ENCODE data around the gene HBS1L.

HBS1L gene

DNA sequence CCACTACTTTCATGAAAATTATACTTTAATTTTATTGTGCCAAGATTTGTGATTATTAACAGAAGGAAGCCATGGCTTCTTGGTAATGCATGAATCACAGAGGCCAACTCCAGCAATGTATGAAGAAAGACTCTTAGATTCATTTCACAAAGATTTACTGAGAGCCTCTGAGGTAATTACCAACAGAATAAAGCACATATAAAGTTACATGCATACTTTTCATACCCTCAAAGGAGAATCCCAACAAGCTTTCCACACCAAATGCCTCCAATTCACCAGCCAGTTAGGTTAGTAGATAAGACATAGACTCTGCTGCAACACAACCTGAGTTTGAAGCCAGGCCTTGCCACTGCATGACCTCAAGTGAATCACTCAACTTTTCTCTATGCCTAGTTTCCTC lies 41.9 kb downstream of the HBS1L start:
- TF ChIP-seq, protein P1, sequence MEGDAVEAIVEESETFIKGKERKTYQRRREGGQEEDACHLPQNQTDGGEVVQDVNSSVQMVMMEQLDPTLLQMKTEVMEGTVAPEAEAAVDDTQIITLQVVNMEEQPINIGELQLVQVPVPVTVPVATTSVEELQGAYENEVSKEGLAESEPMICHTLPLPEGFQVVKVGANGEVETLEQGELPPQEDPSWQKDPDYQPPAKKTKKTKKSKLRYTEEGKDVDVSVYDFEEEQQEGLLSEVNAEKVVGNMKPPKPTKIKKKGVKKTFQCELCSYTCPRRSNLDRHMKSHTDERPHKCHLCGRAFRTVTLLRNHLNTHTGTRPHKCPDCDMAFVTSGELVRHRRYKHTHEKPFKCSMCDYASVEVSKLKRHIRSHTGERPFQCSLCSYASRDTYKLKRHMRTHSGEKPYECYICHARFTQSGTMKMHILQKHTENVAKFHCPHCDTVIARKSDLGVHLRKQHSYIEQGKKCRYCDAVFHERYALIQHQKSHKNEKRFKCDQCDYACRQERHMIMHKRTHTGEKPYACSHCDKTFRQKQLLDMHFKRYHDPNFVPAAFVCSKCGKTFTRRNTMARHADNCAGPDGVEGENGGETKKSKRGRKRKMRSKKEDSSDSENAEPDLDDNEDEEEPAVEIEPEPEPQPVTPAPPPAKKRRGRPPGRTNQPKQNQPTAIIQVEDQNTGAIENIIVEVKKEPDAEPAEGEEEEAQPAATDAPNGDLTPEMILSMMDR (IDR thresholded peaks at IDR 0.05; ENCODE audit: extremely low read depth, missing control alignments) = no peak
- DNase-seq (ENCODE audit: low spot score) = no peak

DNA sequence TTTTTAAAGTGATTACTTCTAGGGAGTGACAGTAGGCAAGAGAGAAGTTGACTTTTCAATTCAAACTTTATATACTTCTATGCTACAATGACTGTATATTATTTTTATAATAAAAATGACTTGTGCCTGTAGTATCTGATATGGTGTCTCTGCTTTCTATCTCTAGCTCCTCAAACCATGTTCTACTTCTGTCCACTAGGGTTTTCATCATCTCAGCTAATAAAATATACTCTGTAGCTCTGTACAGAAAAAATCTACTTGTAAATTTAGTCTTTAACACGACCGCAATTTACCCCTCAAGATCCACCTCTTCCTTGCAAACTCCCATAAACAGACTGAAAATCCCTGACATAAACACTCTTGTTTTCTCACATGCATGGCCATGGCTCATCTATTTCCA lies 42.3 kb downstream of the HBS1L start:
- TF ChIP-seq, protein P1 (IDR thresholded peaks at IDR 0.05; ENCODE audit: extremely low read depth, missing control alignments) = no peak

GRCh38 chr6:135008941-135009290 lies 45.7 kb downstream of the HBS1L start:
- no peak for DNase-seq (ENCODE audit: low spot score)
- TF ChIP-seq, protein P1 (IDR thresholded peaks at IDR 0.05; ENCODE audit: extremely low read depth, missing control alignments) = no peak

More for the DNA sequence above, 42.3 kb downstream of the HBS1L start:
- no peak for DNase-seq (ENCODE audit: low spot score)

- DNase-seq (ENCODE audit: low spot score) = peak; percentile 17
- TF ChIP-seq, protein P1 (IDR thresholded peaks at IDR 0.05; ENCODE audit: extremely low read depth, missing control alignments) = no peak
Measured at GRCh38 chr6:135008072-135008940, 46.3 kb downstream of the HBS1L start.

DNA sequence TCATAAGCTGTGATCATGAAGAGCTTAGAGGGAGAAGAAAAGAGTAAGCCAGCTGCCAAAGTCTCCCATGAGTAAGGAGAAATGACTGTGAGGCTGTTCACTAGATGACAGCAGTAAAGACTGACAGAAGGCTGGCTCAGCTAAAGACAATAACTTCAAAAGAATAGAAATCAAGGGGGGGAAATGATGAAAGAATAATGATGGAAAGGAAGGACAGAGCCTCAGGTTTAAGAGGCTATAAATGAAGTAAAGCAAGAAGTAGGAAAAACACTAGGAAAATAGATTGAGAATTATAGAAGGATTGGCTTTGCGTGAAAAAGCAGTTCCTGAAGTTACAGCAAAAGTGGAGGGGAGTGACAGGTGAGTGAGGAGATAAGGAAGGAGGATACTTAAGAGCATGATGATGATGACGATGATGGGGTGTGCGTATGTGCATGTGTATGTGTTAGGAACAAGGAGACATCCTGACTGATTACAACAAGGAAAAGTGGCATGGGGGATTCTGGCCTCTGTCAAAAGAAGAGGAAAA lies 48.2 kb downstream of the HBS1L start:
- TF ChIP-seq, protein P1 (IDR thresholded peaks at IDR 0.05; ENCODE audit: extremely low read depth, missing control alignments) = no peak
- DNase-seq (ENCODE audit: low spot score) = no peak

- DNase-seq (ENCODE audit: low spot score) = no peak
- TF ChIP-seq, protein P1 (IDR thresholded peaks at IDR 0.05; ENCODE audit: extremely low read depth, missing control alignments) = no peak
Measured at GRCh38 chr6:135004399-135004798, 50.2 kb downstream of the HBS1L start.

DNA sequence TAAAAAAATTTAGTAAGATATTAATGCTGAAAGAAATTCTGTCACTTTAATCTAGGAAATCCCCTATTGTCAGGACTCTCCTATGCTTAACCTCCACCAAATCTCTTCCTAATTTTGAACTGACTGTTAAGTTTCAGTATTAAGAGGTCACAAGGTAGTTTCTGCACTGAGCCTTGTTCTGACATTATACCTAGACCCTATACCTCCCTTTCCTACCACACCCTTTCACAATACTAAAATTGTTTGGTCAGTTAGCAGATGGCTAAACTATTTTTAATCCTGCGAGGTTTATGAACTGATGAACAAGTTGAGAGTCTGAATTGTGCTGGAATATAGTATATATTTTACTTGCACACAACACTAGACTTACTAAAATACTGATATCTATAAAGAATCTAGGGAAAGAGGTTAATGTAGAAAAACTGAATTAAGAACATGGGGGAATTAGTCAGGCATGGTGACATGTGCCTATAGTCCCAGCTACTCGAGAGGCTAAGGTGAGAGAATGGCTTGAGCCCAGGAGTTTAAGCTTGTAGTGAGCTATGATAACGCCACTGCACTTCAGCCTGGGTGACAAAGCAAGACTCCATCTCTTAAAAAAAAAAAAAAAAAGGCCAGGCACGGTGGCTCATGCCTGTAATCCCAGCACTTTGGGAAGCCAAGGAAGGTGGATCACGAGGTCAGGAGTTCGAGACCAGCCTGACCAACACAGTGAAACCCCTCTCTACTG lies 51.5 kb downstream of the HBS1L start:
- TF ChIP-seq, protein P1 (IDR thresholded peaks at IDR 0.05; ENCODE audit: extremely low read depth, missing control alignments) = no peak
- peak; percentile 49 for DNase-seq (ENCODE audit: low spot score)
